ENCODE data around the gene TMEM220. TPM values are rescaled to one million over a fixed set of nuclear protein-coding genes. Genes with fewer than 3 reads are reported as not detected.

Gene TMEM220
- total and polyA plus RNA-seq, 9 of the 15 experiments (the other 6 are each of a cell fraction or from before 2014, with no cell fraction given): not detected

- Histone ChIP-seq H3K9me3 (replicated peaks; ENCODE audit: control insufficient read depth, insufficient read depth, low read depth, low read length) (no peaks in the 10 kb centered on the region), H3K79me2 (ENCODE audit: control insufficient read depth, insufficient read depth, low read length) (no peaks in the 10 kb centered on the region), H3K4me2 (ENCODE audit: insufficient read depth, low read length) (no peak overlapping the region), H3K4me3 (no peak overlapping the region), H4K20me1 (replicated peaks; ENCODE audit: control insufficient read depth, insufficient read depth, low read length) (no peaks in the 10 kb centered on the region), H3K27me3 (ENCODE audit: control insufficient read depth in 2 of 2, insufficient read depth in 2 of 2, low read length in 2 of 2) (no peaks in the 10 kb centered on the region), H3K4me1 (replicated peaks in 1 of 2; ENCODE audit: control insufficient read depth in 2 of 2, insufficient read depth in 2 of 2, low read length in 2 of 2) (0 out of 5 replicates have a peak, but pooled peaks cover 0 to 3% of the 10 kb centered on the region in 2 experiments), H3K27ac (ENCODE audit: extremely low read depth, low read depth, low read length) (no peak overlapping the region), H3K36me3 (ENCODE audit: control insufficient read depth, insufficient read depth, low read length) (no peaks in the 10 kb centered on the region), H3K9me1 (ENCODE audit: control insufficient read depth, insufficient read depth, low read length) (no peaks in the 10 kb centered on the region), H3K9ac (ENCODE audit: insufficient read depth in 1 of 2, low read depth in 2 of 2, low read length in 2 of 2) (no peak overlapping the region), H2AFZ (ENCODE audit: low read depth, low read length) (no peak overlapping the region)
- ATAC-seq (no peak), FAIRE-seq (no peak), DNase-seq (ENCODE audit: extremely low read depth in 1 of 4, low spot score in 3 of 4) (no peak)
- TF ChIP-seq MITF (IDR thresholded peaks at IDR 0.05): no peak
- TF ChIP-seq TRIM28 (IDR thresholded peaks at IDR 0.05): no peak
- no peak for TF ChIP-seq CHD2 (IDR thresholded peaks at IDR 0.05; ENCODE audit: low read depth, low read length)
- no peak for TF ChIP-seq HSF4 (CRISPR knock-in tag; IDR thresholded peaks at IDR 0.05; ENCODE audit: borderline replicate concordance)
- TF ChIP-seq SOX6 (IDR thresholded peaks at IDR 0.05): no peak
- TF ChIP-seq NELFE (IDR thresholded peaks at IDR 0.05; ENCODE audit: insufficient read depth, insufficient read length): no peak
- no peak for TF ChIP-seq ZZZ3 (IDR thresholded peaks at IDR 0.05)
- TF ChIP-seq JUNB (CRISPR knock-in tag; conservative IDR thresholded peaks at IDR 0.05): no peak
- TF ChIP-seq ATF6 (CRISPR knock-in tag; IDR thresholded peaks at IDR 0.05): no peak
- TF ChIP-seq CBX1 (IDR thresholded peaks at IDR 0.05; ENCODE audit: low read depth): no peak
- no peak for TF ChIP-seq ELF2 (CRISPR knock-in tag; IDR thresholded peaks at IDR 0.05)
- TF ChIP-seq FOXK2 (conservative IDR thresholded peaks at IDR 0.05 in 1 of 2, IDR thresholded peaks at IDR 0.05 in 1 of 2; ENCODE audit: low read depth in 2 of 2): no peak
- no peak for TF ChIP-seq NR4A1 (CRISPR knock-in tag; IDR thresholded peaks at IDR 0.05)
- TF ChIP-seq NR4A1 (tag; IDR thresholded peaks at IDR 0.05): no peak
- no peak for TF ChIP-seq IFI16 (CRISPR knock-in tag; IDR thresholded peaks at IDR 0.05)
- no peak for TF ChIP-seq MED1 (CRISPR knock-in tag; IDR thresholded peaks at IDR 0.05; ENCODE audit: borderline replicate concordance)
- TF ChIP-seq SMARCB1 (IDR thresholded peaks at IDR 0.05; ENCODE audit: insufficient read length, low read depth): no peak
- TF ChIP-seq IRF2 (CRISPR knock-in tag; IDR thresholded peaks at IDR 0.05): no peak
- TF ChIP-seq TCFL5 (CRISPR knock-in tag; conservative IDR thresholded peaks at IDR 0.05): no peak
- no TSS peak for BruUV-seq (replicated peaks)
- intact Hi-C loops (cut with micrococcal nuclease) (no loop called here), in situ Hi-C loops (cut with MboI) (no loop called here)
- CTCF ChIA-PET (ENCODE audit: low intra/inter-chr PET ratio): no interaction called here
- POLR2A ChIA-PET: no interaction called here
- WGBS (ENCODE audit: insufficient coverage, low coverage, missing lambda C conversion rate): 0% methylated on average over 1 of the region's 2 CpGs
These were observed 3.6 kb downstream of the TMEM220 start for GRCh38 chr17:10726196-10726595.

Measured in K562 (cell line).